Measurements from ENCODE around the gene SENP3. TPM values are rescaled to one million over a fixed set of nuclear protein-coding genes. Genes with fewer than 3 reads are reported as not detected.

SENP3 gene
- total RNA-seq, 4 donors from 2014 or later = 31.4 to 47.7 (median 43.7) TPM

- peak in 2 of 3 donors; percentile 35 to 69 for DNase-seq
- no peaks in the 10 kb centered on the region for H3K9me3 ChIP-seq
Observed at GRCh38 chr17:7523033-7523432, 38.7 kb upstream of the SENP3 start.

GRCh38 chr17:7528842-7529241 is 32.9 kb upstream of the SENP3 start:
- no peak for TF ChIP-seq CTCF (IDR thresholded peaks at IDR 0.05)
- no peak for TF ChIP-seq POLR2A (IDR thresholded peaks at IDR 0.05)
- H3K9me3 ChIP-seq = peaks cover 0 to 9% (median 0%) of the 10 kb centered on the region in 4 donors
- H3K27me3 ChIP-seq = no peaks in the 10 kb centered on the region
- H3K36me3 ChIP-seq = no peaks in the 10 kb centered on the region
- H3K4me3 ChIP-seq = no peak overlapping the region
- DNase-seq = no peak
- no peak overlapping the region for H3K27ac ChIP-seq
- H3K4me1 ChIP-seq = no peaks in the 10 kb centered on the region

More at GRCh38 chr17:7523033-7523432, 38.7 kb upstream of the SENP3 start:
- H3K36me3 ChIP-seq = no peaks in the 10 kb centered on the region
- H3K27ac ChIP-seq = no peak overlapping the region
- no peak overlapping the region for H3K4me3 ChIP-seq
- H3K27me3 ChIP-seq = no peaks in the 10 kb centered on the region
- TF ChIP-seq CTCF (IDR thresholded peaks at IDR 0.05) = peak; percentile 13 to 58 (median 51)
- no peak for TF ChIP-seq POLR2A (IDR thresholded peaks at IDR 0.05)
- H3K4me1 ChIP-seq = no peaks in the 10 kb centered on the region

GRCh38 chr17:7530023-7530900 is 31.5 kb upstream of the SENP3 start:
- Histone ChIP-seq H3K4me3 (no peak overlapping the region), H3K4me1 (no peaks in the 10 kb centered on the region), H3K27ac (no peak overlapping the region), H3K9me3 (peaks cover 0 to 9% (median 0%) of the 10 kb centered on the region in 4 donors), H3K27me3 (no peaks in the 10 kb centered on the region), H3K36me3 (no peaks in the 10 kb centered on the region)
- TF ChIP-seq POLR2A (IDR thresholded peaks at IDR 0.05) (no peak), CTCF (IDR thresholded peaks at IDR 0.05) (no peak)
- no peak for DNase-seq

GRCh38 chr17:7538050-7538449 is 23.7 kb upstream of the SENP3 start:
- H3K27me3 ChIP-seq = no peaks in the 10 kb centered on the region
- H3K27ac ChIP-seq = no peak overlapping the region
- TF ChIP-seq CTCF (IDR thresholded peaks at IDR 0.05) = no peak
- TF ChIP-seq POLR2A (IDR thresholded peaks at IDR 0.05) = no peak

GRCh38 chr17:7538891-7539545 is 22.7 kb upstream of the SENP3 start:
- H3K4me3 ChIP-seq = no peak overlapping the region
- TF ChIP-seq CTCF (IDR thresholded peaks at IDR 0.05) = no peak
- TF ChIP-seq POLR2A (IDR thresholded peaks at IDR 0.05) = no peak
- H3K9me3 ChIP-seq = peaks cover 0 to 13% (median 0%) of the 10 kb centered on the region in 4 donors
- no peak for DNase-seq
- no peaks in the 10 kb centered on the region for H3K4me1 ChIP-seq
- no peak overlapping the region for H3K27ac ChIP-seq
- H3K27me3 ChIP-seq = no peaks in the 10 kb centered on the region
- H3K36me3 ChIP-seq = no peaks in the 10 kb centered on the region

More at GRCh38 chr17:7538050-7538449, 23.7 kb upstream of the SENP3 start:
- DNase-seq = no peak
- Histone ChIP-seq H3K4me1 (no peaks in the 10 kb centered on the region), H3K36me3 (no peaks in the 10 kb centered on the region), H3K9me3 (peaks cover 0 to 13% (median 0%) of the 10 kb centered on the region in 4 donors), H3K4me3 (no peak overlapping the region)

All from Peyer's patch (tissue), 4 donors.